ENCODE measurements around the gene CIC. TPM values are rescaled to one million over a fixed set of nuclear protein-coding genes. Genes with fewer than 3 reads are reported as not detected.

CIC gene
- total and polyA plus RNA-seq, 2 of the 13 experiments (the other 11 are each of a cell fraction or from before 2014, with no cell fraction given) = 5.9 to 8.0 TPM

DNA sequence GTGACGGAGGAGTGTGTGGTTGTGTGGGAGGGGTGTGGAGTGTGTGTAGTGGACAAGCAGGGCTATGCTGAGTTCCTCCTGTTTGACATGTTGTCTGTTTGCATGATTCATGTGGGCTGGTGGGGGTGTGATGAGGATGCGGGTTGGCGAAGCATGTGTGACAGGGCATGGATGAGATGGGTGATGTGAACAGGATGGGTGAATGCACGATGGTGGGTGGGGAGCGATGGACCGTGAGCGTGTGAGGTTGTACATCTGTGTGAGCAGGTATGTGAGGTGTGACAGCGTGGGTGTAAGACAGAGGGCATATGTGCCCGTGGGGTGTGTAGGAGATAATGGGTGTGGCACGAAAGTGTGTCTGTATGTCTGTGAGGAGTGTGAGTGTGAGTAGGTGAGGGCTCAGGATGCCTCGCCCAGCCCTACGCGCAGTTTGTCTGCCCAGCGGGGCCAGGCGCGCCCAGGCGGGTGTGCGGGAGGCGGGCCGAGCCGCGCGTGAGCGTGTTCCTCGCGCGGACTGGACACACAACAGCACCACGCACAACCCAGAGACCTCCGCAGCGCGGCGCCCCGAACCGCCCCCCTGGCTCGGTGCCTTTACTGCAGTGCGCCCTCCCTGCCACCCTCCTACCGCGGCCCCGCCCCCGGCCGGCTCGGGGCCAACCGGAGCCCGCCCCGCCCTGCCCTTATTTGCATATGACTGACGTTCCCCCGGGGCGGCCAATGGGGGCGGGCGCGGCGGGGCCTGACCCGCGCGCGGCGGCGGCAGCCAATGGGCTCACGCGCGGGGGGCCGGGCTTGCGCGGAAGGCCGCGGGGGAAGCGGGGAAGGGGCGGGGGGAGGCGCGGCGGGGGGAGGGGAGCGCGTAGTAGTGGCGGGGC is 14.4 kb downstream of the CIC start (continued):
- TF ChIP-seq, protein P1, sequence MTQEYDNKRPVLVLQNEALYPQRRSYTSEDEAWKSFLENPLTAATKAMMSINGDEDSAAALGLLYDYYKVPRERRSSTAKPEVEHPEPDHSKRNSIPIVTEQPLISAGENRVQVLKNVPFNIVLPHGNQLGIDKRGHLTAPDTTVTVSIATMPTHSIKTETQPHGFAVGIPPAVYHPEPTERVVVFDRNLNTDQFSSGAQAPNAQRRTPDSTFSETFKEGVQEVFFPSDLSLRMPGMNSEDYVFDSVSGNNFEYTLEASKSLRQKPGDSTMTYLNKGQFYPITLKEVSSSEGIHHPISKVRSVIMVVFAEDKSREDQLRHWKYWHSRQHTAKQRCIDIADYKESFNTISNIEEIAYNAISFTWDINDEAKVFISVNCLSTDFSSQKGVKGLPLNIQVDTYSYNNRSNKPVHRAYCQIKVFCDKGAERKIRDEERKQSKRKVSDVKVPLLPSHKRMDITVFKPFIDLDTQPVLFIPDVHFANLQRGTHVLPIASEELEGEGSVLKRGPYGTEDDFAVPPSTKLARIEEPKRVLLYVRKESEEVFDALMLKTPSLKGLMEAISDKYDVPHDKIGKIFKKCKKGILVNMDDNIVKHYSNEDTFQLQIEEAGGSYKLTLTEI (CRISPR knock-in tag; conservative IDR thresholded peaks at IDR 0.05) = no peak
- TF ChIP-seq, protein P2, sequence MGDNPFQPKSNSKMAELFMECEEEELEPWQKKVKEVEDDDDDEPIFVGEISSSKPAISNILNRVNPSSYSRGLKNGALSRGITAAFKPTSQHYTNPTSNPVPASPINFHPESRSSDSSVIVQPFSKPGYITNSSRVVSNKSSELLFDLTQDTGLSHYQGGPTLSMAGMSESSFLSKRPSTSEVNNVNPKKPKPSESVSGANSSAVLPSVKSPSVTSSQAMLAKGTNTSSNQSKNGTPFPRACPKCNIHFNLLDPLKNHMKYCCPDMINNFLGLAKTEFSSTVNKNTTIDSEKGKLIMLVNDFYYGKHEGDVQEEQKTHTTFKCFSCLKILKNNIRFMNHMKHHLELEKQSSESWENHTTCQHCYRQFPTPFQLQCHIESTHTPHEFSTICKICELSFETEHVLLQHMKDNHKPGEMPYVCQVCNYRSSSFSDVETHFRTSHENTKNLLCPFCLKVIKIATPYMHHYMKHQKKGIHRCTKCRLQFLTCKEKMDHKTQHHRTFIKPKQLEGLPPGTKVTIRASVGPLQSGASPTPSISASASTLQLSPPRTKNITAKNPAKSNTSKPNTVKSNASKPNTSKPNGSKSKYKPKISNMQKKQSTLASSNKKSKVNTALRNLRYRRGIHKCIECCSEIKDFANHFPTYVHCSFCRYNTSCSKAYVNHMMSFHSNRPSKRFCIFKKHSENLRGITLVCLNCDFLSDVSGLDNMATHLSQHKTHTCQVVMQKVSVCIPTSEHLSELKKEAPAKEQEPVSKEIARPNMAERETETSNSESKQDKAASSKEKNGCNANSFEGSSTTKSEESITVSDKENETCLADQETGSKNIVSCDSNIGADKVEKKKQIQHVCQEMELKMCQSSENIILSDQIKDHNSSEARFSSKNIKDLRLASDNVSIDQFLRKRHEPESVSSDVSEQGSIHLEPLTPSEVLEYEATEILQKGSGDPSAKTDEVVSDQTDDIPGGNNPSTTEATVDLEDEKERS (CRISPR knock-in tag; IDR thresholded peaks at IDR 0.05) = no peak
- TF ChIP-seq, protein P3, sequence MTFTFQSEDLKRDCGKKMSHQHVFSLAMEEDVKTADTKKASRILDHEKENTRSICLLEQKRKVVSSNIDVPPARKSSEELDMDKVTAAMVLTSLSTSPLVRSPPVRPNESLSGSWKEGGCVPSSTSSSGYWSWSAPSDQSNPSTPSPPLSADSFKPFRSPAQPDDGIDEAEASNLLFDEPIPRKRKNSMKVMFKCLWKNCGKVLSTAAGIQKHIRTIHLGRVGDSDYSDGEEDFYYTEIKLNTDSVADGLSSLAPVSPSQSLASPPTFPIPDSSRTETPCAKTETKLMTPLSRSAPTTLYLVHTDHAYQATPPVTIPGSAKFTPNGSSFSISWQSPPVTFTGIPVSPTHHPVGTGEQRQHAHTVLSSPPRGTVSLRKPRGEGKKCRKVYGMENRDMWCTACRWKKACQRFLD (CRISPR knock-in tag; IDR thresholded peaks at IDR 0.05; ENCODE audit: borderline replicate concordance) = no peak
- TF ChIP-seq AGO2 (optimal IDR thresholded peaks at IDR 0.05; ENCODE audit: low read depth, low read length) (peak; percentile 82), ZNF766 (CRISPR knock-in tag; IDR thresholded peaks at IDR 0.05; ENCODE audit: borderline replicate concordance) (no peak), ZNF468 (CRISPR knock-in tag; IDR thresholded peaks at IDR 0.05) (no peak), EZH2 (conservative IDR thresholded peaks at IDR 0.05; ENCODE audit: low read depth, low read length) (no peak), MTA3 (CRISPR knock-in tag; IDR thresholded peaks at IDR 0.05) (no peak), SALL2 (CRISPR knock-in tag; IDR thresholded peaks at IDR 0.05) (no peak), ETV6 (CRISPR knock-in tag; conservative IDR thresholded peaks at IDR 0.05) (no peak), SMARCE1 (IDR thresholded peaks at IDR 0.05; ENCODE audit: borderline replicate concordance) (no peak), HDAC6 (IDR thresholded peaks at IDR 0.05; ENCODE audit: low read depth, low read length) (no peak), ZSCAN31 (CRISPR knock-in tag; IDR thresholded peaks at IDR 0.05; ENCODE audit: low read depth) (no peak), ZNF792 (CRISPR knock-in tag; IDR thresholded peaks at IDR 0.05) (no peak), ZNF781 (CRISPR knock-in tag; IDR thresholded peaks at IDR 0.05; ENCODE audit: borderline replicate concordance, not compliant biosample characterization) (no peak), MAFK (conservative IDR thresholded peaks at IDR 0.05 in 1 of 2, IDR thresholded peaks at IDR 0.05 in 1 of 2; ENCODE audit: low read length in 2 of 2) (no peak), ARNTL (CRISPR knock-in tag; IDR thresholded peaks at IDR 0.05) (no peak), POLR2AphosphoS5 (IDR thresholded peaks at IDR 0.05; ENCODE audit: low read depth, low read length) (no peak), KDM1A (CRISPR knock-in tag; IDR thresholded peaks at IDR 0.05) (no peak), GZF1 (CRISPR knock-in tag; IDR thresholded peaks at IDR 0.05) (no peak)
- TF ChIP-seq, protein P4, sequence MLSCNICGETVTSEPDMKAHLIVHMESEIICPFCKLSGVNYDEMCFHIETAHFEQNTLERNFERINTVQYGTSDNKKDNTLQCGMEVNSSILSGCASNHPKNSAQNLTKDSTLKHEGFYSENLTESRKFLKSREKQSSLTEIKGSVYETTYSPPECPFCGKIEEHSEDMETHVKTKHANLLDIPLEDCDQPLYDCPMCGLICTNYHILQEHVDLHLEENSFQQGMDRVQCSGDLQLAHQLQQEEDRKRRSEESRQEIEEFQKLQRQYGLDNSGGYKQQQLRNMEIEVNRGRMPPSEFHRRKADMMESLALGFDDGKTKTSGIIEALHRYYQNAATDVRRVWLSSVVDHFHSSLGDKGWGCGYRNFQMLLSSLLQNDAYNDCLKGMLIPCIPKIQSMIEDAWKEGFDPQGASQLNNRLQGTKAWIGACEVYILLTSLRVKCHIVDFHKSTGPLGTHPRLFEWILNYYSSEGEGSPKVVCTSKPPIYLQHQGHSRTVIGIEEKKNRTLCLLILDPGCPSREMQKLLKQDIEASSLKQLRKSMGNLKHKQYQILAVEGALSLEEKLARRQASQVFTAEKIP (CRISPR knock-in tag; IDR thresholded peaks at IDR 0.05; ENCODE audit: borderline replicate concordance) = no peak
